Measurements from ENCODE around the gene CPXM1. TPM values are rescaled to one million over a fixed set of nuclear protein-coding genes. Genes with fewer than 3 reads are reported as not detected.

CPXM1 gene
- total and polyA plus RNA-seq, 8 donors: 0.28 to 10.6 (median 2.0) TPM

GRCh38 chr20:2840967-2841531, 40.6 kb upstream of the CPXM1 start:
- Histone ChIP-seq H3K36me3 (no peaks in the 10 kb centered on the region), H3K27ac (peak overlapping the region; percentile 73 to 92 (median 84)), H3K4me3 (peak overlapping the region; percentile 96 to 99 (median 96)), H3K27me3 (no peaks in the 10 kb centered on the region), H3K9me3 (no peaks in the 10 kb centered on the region), H3K4me1 (peaks cover 6 to 10% (median 6%) of the 10 kb centered on the region in 3 donors)
- peak; percentile 38 to 75 (median 54) for DNase-seq
- peak; percentile 17 to 68 (median 45) for ATAC-seq
- FAIRE-seq: no peak
- 4 to 5% methylated on average over 33 of the region's 33 CpGs for WGBS, 2 donors
- TF ChIP-seq, protein P1, sequence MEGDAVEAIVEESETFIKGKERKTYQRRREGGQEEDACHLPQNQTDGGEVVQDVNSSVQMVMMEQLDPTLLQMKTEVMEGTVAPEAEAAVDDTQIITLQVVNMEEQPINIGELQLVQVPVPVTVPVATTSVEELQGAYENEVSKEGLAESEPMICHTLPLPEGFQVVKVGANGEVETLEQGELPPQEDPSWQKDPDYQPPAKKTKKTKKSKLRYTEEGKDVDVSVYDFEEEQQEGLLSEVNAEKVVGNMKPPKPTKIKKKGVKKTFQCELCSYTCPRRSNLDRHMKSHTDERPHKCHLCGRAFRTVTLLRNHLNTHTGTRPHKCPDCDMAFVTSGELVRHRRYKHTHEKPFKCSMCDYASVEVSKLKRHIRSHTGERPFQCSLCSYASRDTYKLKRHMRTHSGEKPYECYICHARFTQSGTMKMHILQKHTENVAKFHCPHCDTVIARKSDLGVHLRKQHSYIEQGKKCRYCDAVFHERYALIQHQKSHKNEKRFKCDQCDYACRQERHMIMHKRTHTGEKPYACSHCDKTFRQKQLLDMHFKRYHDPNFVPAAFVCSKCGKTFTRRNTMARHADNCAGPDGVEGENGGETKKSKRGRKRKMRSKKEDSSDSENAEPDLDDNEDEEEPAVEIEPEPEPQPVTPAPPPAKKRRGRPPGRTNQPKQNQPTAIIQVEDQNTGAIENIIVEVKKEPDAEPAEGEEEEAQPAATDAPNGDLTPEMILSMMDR (IDR thresholded peaks at IDR 0.05): no peak
- intact Hi-C loops (cut with DNase I): no loop called here

DNA sequence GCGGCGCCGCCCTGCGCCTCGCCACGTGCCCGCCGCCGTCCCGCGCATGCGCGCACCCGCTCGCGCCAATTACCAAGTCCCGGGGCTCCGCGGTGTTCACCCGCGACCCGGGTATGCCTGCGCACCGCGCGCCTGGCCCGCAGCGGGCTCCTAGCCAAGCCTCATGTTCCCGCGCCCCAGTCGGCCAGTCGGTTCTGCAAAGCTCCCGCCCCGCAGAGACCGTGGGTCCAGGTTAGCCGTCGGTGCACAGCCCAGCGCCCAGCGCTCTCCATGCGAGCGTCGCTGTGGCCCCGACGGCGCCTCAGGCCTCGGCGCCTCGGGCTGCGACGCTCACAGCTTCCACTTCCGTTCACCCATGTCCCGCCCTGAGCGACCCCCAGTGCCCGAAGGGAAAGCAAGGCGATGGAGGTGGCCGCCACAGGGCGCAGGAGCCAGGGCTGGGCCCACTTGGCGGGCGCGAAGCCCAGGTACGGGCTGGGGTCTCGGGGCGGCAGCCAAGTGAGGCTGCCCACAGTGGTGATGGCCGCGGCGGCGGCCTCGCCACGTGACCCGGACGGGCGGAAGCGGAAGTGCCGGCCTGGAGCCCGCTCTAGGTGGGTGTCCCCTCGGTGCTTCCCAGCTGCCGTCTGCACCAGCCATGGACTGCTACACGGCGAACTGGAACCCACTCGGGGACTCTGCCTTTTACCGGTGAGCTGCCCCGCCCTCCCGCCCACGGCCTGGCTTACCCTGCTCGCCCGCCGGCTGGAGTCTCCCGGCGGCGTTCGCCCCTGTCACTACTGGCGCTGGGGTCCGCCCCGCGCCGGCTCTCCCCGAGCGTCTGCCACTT, 39.9 kb upstream of the CPXM1 start, which contains the start of the genes PCED1A and VPS16:
Gene PCED1A, minus strand, starts transcription at position 518 of the 829 bp plus-strand sequence. CDS start 743 bp downstream, outside the sequence.
Gene VPS16, plus strand, starts transcription at position 608 of the 829 bp plus-strand sequence. Its CDS starts 30 bp downstream, at position 638.
- peak; percentile 99 to 100 (median 99) for ATAC-seq
- no peak for FAIRE-seq
- intact Hi-C loops (cut with DNase I): no loop called here
- Histone ChIP-seq H3K27me3 (no peaks in the 10 kb centered on the region), H3K27ac (peak within 1 kb of the TSS; percentile 73 to 92 (median 84)), H3K4me1 (peaks cover 6 to 10% (median 6%) of the 10 kb centered on the region in 3 donors), H3K36me3 (no peaks in the 10 kb centered on the region), H3K9me3 (no peaks in the 10 kb centered on the region), H3K4me3 (peak within 1 kb of the TSS; percentile 96 to 99 (median 96))
- 4% methylated on average over 71 to 98 of the region's 98 CpGs for WGBS, 2 donors
- peak; percentile 83 to 95 (median 88) for DNase-seq
- TF ChIP-seq, protein P1 (IDR thresholded peaks at IDR 0.05): no peak

GRCh38 chr20:2839732-2840137, 39.3 kb upstream of the CPXM1 start:
- TF ChIP-seq, protein P1 (IDR thresholded peaks at IDR 0.05): no peak
- WGBS, 2 donors: 84 to 86% methylated on average over 20 to 21 of the region's 21 CpGs
- no peaks in the 10 kb centered on the region for H3K9me3 ChIP-seq
- FAIRE-seq: no peak
- H3K36me3 ChIP-seq: no peaks in the 10 kb centered on the region
- no peak overlapping the region for H3K27ac ChIP-seq
- ATAC-seq: no peak
- H3K27me3 ChIP-seq: no peaks in the 10 kb centered on the region
- peak overlapping the region; percentile 96 to 99 (median 96) for H3K4me3 ChIP-seq
- H3K4me1 ChIP-seq: peaks cover 6 to 10% (median 6%) of the 10 kb centered on the region in 3 donors
- intact Hi-C loops (cut with DNase I): no loop called here
- peak in 1 of 6 donors; percentile 31 for DNase-seq

DNA sequence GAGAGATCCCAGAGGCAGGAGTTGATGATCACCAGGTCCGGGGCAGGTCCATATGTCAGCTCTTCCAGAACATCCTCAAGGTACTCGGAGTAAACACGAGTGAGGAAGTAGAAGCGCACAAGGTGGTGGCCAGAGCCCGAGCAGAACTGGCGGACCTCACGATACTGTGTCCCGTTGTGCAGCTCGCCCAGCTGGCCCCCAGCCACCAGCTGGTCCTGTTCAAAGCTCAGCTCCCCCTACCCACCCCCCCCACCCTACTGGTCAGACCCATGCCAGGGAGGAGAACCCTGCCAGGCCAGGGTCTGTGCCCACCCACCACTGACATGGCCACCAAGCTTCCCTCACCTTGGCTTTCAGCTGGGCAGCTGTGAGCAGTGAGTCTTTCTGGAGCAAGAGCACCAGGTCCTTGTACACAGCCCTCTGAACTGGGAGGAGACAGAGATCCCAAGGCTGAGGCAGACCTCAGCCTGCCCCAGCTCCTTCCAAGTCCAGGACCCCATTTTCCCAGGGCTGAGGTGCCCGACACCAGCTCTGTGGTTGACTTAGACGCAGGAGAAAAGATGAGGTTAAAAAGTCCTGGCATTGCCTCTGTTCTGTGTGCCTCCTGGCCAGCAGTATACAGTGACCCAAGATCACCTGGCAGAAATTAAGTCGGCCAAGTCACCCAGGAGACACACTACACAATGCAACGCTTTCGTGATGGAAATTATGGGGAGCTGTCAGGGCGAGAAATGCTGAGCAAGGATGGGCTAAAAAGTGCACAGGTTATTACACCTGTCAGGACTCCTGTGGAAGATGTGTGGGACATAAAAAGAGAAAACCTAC, 38.6 kb upstream of the CPXM1 start:
- H3K4me1 ChIP-seq: peaks cover 6 to 10% (median 6%) of the 10 kb centered on the region in 3 donors
- H3K4me3 ChIP-seq: no peak overlapping the region
- DNase-seq (peak in 1 of 6 donors; percentile 35), ATAC-seq (no peak), FAIRE-seq (no peak)
- intact Hi-C loops (cut with DNase I): no loop called here
- TF ChIP-seq, protein P1 (IDR thresholded peaks at IDR 0.05): no peak
- no peak overlapping the region for H3K27ac ChIP-seq
- H3K27me3 ChIP-seq: no peaks in the 10 kb centered on the region
- H3K36me3 ChIP-seq: no peaks in the 10 kb centered on the region
- 94 to 95% methylated on average over 15 of the region's 15 CpGs for WGBS, 2 donors
- no peaks in the 10 kb centered on the region for H3K9me3 ChIP-seq
